A204.1 (cell line): ENCODE data around the gene KCNQ1.

Experiments
- FAIRE-seq: peaks from 2 replicates; lab custom pipeline; 2012; peaks lifted over from hg19 to GRCh38; lab: Jason Lieb, UNC

The KCNQ1 gene

DNA sequence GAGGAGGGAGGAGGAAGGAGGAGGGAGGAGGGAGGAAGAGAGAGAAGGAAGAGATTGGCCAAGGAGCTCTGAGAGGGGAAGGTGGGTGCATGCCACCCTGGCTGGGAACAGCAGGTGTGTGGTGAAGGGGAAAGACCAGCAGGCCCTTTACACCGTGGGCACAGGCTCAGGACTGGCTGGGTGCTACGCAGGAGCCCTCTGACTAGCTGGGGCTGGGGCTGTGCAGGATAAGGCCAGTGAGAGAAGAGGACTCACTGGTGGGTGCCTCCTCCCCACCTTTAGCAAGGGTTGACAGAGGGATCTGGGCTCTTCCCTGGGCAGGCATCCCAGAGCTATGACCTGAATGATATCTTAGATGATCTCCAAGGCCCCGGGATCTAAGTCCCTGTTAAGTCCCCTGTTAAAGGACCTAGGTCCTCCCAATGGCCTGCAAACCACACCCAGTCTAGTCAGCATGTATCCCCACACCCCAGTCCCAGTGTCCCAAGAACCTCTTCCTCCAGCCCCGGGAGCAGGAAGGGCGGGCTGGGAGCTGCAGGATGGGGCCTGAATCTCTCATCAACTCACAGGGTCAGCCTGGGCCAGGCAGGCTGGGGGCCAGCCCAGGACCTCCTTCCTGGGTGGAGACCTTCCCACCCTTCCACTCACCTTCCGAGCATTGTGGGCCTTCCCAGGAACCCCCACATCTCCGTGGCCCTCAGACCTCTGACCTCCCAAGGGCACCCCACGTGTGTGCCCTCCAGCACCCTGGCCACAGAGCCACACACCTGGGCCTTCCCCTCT is 385.4 kb downstream of the KCNQ1 start:
- no peak for FAIRE-seq

DNA sequence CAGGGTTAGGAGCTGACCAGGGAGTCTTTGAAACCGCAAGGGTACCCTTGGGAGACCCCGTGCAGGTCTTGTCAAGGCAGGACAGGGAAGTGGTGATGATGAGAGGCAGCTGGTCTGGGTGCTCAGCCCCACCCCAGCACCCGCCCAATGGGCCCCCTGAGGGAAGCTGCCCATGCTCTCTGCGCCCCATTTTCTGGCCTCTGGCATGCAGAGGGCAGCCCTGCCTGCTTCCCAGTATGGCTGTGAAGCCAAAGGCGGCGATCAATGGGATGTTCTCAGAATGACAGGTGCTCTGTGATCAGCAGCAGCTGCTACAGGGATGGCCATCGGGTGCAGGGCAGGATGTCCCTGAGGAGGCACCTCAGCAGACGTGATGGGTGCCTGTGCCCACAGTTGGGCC is 386.1 kb downstream of the KCNQ1 start:
- no peak for FAIRE-seq

DNA sequence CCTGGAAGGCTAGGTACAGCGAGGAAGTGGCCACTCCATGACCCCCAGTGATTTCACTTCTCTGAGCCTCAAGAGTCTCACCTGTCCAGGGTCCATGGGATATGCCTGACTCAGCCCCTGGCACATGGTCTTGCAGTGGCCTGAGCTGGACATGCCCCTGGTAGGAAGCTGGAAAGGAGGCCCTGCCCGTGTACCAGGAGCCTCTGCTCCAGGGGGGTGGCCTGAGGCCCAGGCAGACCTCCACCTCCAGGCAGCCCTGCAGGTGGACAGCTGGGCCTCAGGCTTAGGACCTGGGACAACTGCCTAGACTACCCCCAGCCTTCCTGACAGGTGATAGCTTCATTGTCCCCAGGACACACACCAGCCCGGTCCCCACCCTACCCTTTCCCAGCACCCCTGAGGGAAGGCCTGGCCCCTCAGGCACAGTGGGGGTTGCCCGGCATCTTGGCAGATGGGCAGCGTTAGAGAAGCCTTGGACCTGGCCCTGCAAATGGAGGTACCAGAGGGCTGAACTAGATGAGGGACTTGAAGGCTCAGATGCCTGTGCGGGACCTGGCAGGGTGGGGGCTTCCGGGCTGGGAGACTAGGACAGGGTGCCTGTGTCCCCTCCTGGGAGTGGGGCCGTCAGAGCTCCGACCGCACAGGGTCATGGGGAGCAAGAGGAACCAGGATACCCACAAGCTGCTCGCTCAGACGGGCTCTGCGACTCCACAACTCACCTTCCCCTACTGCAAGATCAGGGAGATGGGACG is 387.1 kb downstream of the KCNQ1 start:
- FAIRE-seq: no peak

DNA sequence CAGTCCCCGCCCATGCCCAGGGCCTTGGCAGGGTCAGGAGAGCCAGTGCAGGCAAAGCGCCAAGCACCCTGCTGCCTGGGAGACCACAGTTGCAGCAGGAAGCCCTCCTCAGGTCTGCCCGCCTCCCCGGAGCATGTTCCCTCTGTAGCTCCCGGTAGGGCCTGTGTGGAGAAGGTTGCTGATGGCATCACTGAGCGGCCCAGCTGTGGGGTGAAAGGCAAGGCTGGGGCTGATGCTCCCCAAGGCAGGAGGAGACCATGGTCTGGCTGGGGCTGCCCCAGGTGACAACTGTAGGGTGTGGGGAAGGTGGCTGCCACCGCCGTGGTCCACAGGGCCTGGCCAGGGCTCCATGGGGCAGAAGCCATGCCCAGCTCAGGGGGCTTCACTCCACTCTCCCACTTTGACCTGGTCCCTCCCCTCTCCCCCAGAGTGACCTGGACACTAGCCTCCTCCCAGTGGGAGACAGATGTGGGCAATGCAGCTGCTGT is 387.8 kb downstream of the KCNQ1 start:
- no peak for FAIRE-seq

DNA sequence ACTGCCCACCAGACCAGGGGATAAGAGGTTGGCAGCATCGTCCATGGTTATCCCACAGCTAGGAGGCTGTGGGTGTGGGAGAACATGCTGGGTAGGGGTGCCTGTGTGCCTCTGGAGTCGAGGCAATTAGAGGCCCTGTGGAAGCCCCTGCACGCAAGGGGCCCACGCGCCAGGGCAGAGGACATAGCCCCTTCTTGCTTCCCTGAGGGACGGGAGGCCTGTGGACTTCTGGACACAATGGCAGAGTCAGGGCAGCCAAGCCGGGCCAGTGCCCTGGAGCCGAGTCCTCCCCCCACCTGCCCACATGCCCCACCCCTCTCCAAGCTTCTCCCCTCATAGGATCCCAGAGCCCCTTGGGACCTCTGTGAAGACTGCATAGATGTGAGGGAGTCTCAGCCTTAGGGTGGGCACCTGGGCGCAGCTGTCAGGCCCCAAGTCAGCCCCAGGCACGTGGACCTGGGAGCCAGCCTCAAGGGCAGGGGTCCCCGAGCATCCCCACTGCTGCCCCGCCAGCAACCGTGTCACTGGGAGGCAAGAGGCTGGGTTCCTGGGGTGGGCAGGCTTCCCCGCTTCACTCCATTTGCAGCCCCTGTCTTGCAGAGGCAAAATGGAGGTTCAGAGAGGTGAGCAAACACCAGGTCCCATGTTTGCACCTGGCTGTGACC is 388.4 kb downstream of the KCNQ1 start:
- FAIRE-seq: no peak

DNA sequence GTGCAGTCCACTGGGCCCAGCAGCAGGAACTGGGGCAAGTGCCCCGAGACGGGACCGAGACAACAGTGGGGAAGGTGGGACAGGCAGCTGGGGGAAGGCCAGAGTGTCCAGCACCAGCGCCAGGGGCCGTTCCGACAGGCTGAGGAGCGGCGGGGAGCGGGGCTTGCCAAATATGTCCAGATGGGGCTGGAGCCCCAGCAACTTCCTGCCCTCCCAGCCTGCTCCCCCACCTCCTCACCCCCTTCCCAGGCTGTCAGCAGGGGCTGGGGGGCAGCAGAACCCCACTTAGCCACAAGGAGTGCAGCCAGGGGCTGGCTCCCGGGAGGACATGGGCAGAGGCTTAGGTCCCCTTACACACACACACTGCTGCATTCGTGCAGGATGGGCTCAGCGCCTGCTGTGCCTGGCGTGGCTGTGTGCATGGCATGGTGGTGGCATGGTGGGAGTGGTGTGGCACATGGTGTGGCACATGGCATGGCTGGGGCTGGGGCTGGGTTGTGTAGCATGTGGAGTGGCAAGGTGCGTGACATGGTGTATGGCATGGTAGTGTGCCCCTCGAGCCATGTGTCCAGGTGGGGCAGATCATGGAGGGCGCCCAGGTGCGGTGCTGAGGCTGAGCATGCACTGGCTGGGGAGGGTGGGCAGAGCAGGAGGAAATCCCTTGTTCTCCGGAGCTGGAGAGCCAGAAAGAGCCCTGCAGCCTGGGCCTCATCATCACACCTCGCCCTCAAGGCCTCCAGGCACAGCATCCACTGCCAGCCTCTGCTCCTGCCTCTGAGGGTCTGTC is 389.1 kb downstream of the KCNQ1 start:
- no peak for FAIRE-seq

DNA sequence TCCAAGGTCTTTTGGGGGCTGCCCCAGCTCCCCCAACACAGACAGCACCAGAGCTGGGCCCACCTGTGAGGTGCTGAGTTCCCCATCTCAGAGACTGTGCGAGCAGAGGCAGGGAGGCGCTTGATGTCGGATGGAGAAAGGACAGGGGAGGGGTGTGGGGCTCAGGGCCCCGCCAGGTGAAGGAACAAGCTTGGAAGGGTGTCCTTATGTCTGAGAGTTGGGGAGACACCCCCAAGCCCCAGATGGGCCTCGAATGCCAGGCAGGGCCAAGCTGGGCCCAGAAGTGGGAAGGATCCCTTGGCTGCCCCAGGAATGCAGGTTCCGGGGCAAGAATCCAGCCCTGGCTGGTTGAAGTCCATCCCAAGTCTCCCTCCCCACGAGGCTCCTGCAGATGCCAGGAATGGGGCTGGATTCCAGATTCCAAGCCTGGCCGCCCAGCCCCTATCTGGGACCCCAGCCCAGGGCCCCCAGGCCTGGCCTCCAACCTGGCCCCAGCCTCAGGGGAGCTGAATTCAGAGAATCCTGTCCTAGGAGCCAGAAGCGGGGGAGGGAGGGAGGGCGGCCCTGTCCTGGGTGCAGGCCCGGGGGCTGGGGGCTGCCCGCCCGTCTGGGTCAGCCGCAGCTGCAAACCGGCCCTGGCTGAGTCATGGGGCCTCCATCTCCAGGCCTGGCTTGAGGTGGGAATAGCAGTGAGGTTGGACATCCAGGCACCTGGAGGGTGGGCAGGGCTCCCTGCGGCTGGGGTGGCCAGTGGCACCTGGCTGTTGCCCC is 389.9 kb downstream of the KCNQ1 start:
- FAIRE-seq: no peak

DNA sequence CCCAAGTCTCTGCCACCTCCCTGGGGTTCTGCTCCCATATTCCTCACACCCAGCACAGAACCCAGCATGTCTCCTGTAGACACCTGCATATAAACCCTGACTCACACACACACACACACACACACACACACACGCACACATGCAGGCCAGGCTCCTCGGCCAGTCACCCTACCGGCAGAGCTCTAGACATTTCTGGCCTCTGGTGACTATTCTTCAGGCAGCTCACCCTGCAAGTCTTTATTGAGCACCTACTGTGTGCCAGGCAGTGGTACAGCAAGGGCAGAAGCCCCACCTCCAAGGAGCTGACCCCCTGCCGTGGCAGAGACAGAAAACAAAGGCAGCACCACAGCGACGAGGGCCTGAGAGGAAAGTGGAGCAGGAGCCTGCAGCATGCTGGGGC is 390.5 kb downstream of the KCNQ1 start:
- FAIRE-seq: no peak

DNA sequence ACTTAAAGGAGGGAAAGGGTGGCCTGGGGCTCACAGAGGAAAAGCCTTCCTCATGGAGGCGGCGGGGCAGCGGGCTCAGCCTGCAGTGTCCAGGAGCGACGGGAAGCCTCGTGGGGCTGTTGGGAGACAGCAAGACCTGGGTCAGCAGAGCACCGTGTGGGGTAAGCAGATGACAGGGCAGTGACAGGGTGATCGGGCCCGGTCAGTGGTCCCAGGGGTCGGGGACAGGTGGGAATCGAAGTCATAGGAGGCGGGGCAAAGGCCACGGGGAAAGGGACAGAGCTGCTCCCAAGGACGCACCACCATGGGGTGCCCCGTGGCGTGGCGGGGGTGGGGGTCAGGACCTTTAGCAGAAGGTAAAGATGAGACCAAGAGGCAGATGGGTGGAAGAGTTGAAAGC is 390.9 kb downstream of the KCNQ1 start:
- no peak for FAIRE-seq

DNA sequence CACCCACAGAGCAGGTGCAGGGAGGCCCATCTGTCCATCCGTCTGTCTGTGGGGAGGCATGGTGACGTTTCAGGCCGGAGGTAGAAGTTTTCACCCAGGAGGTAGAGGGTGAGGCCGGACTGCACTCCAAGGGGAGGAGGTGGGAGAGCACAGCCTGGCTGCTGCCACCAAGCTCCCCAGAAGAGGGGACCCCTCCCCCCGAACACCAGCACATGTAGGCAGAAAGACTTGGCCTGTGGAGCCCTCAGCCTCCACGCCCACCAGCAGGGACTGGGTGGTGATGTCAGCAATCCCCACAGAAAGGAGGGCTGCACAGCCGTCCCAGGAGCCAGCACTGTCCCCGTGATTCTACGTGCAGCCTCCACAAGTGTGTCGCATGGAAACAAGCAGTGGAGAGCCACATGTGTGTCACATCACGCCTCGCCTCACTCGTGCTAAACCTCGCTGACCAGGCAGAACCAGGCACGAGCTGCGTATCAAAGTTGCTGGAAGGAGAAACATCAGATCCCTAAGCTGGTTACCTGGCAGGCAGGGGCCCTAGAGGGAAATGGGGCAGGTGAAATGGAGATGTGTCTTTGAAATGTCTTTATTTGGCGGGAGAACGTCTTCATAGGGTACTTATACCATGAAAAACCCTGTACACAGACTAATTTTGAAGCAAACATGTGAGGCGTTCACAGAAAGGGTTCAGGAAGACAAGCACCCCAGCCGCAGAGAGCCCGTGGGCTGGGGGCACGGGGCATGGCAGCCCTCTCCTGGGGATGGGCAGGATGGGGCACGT is 391.7 kb downstream of the KCNQ1 start:
- FAIRE-seq: no peak

DNA sequence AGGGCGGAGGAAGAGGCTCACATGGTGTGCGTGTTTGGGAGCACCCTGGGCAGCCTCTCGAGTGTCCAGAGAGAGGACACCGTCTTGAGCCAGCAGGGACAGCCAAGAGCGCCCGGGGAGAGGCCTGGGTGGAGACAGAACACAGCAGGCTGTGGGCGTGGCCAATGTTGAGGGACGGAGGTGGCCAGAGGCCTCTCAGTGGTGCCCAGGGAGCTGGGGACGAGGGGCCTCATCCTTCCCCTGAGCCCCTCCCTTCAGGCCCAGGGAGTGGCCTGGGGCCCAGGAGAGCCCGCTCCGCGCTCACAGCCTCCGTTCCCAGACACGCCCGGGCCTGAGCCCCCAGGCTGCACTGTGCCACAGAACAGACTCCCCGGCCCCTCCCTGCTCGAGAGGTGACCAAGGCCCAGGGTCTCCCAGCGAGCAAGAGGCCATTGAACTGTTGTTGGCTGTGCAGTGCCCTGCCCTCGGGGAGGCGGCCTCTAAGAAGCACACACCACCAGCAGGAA is 392.3 kb downstream of the KCNQ1 start:
- FAIRE-seq: no peak

DNA sequence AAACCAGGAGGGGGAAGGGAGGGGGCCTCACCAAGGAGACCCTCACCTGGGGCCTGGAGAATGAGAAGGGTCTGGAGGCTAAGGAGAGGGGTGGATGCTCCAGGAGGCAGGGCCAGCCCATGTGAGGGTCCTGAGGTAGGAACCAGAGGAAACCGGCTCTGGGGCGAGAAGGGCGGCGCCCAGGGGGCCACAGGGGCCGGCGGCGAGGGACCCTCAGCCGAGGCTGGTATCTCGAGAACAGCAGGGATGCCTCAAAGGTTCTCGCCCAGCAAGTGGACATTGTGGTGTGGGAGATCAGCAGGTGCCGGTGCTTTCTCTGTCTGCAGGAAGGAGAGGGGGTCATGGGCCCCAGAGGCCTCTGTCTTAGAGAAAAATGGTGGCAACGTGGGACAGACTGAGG is 392.8 kb downstream of the KCNQ1 start:
- FAIRE-seq: no peak

DNA sequence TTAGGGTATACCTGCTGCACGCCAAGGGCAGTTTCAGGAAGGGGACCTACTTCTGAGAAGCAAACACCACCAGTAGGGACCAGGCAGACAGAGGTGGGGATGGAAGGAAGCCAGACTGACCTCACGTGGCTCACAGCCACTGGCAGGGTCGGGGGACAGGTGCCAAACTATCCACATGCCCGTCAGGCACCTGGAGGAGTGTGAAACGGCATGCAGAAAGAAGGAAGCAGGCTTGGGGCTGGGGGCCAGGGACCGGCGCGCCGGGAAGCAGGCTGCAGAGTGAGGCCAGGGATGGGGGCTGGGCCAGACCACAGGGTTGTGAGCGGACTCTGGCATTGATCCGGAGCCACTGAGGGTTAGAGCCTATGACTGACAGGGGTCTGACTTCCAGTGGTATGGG is 393.3 kb downstream of the KCNQ1 start:
- FAIRE-seq: no peak

DNA sequence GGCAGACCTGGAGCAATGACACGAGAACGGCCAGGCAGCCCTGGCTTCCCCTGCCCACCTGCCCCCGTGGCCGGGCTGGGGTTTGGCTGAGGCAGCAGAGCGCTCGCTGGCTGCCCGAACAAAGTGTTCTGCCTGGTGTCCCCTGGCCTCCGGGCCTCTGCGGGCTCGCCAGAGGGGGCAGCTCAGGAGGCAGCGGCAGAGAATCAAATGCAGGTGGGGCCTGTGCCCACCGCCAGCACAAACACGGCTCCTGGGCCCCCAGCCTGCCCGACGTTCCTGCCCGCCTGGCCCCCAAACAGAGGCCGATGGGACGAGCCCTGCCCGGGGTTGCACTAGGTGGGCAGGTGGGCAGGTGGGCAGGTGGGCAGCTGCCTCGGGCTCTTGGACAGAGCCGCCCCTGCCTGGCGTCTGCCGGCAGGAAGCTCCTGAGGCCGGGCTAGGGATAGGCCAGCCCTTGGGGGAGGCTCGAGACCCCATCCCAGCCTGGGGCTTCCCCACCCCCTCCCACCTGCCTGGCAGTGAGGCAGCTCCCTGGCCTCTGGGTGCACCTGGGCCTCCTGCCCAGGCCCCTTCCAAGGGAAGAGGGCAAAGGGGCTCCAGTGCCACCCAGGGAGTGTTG is 394.0 kb downstream of the KCNQ1 start:
- FAIRE-seq: no peak

DNA sequence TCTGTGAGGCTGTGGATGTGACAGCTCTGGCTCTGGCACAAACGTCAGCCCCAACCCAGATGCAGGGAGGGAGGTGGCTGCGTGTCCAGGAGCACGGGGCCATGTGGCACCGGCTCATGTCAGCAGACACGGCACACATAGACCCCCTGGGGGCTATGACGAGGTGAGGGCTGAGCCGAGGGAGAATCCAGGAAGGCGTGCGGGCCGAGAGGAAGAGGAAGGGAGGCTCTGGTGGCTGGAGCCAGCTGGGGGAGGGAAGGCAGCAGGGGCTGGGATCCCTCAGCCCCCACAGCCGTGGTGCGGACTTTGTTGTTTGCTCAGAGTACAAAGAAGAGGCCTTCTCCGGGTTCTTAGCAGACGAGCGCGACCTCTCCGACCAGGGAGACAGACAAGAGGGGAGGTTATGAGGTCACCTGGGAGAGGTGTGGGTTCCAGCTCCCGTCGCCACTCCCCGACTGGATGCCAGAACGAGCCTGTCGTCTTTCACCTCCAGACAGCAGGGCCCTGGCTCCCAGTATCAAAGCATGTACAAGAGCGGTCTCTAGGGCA is 394.7 kb downstream of the KCNQ1 start:
- no peak for FAIRE-seq

DNA sequence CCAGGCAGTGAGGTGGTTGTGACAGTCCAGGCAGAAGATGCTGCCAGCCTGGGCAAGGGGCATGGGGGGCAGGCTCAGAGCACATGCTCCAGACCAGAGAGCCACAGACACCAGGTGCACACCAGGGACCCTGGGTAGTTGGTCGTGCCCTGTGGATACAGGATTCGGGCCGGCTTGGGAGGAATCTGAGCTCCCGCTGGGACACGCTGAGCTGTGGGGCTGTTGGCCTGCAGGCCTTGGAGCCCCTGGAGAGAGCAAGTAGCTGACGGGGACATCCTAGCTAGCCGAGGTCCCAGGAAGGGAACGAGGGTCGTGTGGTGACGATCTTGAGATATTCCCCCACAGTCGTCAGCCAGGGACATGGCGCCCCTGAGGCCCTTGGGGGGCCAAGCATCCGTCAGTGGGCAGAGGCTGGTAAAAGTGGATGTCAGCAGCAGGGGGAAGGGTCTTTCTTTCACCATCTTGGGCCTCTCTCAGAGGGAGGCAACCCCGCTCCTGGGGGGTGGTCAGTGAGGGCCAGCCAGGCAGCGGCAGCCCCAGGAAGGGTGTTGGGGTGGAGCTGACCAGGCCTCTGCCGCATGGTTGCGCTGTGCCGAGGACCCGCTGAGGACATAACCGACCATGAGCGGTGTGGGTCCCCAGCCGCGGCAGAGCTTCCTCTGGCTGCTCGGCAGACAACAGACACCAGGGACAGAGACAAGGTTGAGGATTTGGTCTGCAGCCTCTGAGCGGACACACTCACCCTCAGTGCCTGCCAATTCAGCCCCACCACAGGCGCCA is 396.8 kb downstream of the KCNQ1 start:
- no peak for FAIRE-seq

DNA sequence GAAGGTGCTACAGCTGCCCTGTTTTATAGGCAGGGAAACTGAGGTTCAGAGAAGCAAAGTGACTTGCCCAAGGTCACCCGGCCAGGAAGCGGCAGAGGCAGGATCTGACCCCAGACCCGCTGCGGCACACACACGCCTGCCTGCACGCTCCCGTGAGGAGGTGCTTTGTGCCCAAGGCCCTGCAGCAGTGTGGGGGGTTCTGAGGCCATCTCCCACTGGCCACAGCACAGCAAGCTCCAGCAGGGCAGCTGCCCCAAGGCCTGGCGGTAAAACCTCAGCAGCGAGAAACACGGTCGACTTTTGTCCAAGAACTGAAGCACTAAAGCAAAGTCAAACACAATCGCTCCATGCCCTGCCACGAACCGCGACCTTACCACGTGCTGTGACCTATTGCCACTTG is 398.1 kb downstream of the KCNQ1 start:
- no peak for FAIRE-seq

DNA sequence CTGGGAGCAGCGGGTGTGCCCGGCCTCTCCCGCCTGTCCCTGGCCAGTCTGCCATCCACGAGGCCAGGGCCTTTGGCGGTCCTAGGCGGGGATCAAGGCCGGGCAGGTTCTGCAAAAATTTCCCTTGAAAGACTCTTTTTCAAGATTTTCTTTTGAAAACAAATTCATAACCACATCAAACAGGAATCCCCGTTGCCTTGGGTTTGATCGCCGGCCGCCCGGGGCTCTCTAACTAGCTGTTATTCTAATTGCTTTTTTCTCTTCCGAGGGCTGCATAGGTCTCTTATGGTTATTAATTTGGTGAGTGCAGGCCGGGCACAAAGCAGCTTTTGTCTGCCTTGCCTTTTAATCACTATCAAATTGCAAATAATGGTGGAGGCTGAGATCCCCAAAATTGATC is 398.7 kb downstream of the KCNQ1 start:
- no peak for FAIRE-seq
